GM12892 (cell line): ENCODE results near the gene VSIG10.

Experiments
- DNase-seq: peaks from one replicate; pipeline ENCODE4 v3.0.0; 2011; ENCODE audit not compliant: insufficient read length
- FAIRE-seq: peaks from 2 replicates; lab custom pipeline; 2011; peaks lifted over from hg19 to GRCh38; lab: Jason Lieb, UNC
- POLR2A ChIP-seq: IDR thresholded peaks from 2 replicates; pipeline ENCODE4 v1.6.1; 2011; ENCODE audit warnings: low read depth, low read length, control low read depth
- POLR2AphosphoS5 ChIP-seq: IDR thresholded peaks from 2 replicates; pipeline ENCODE4 v1.6.1; 2011; ENCODE audit warnings: low read depth, low read length, control low read depth
- TAF1 ChIP-seq: IDR thresholded peaks from 2 replicates; pipeline ENCODE4 v1.6.1; 2011; ENCODE audit warnings: low read depth, mild to moderate bottlenecking, control low read depth, low read length, borderline replicate concordance

The VSIG10 gene

GRCh38 chr12:118127867-118128266 is 24.1 kb upstream of the VSIG10 start:
- FAIRE-seq, result no peak
- TF ChIP-seq POLR2A, result no peak
- TF ChIP-seq TAF1, result no peak
- TF ChIP-seq POLR2AphosphoS5, result no peak
- DNase-seq, result no peak

GRCh38 chr12:118126119-118126757 is 22.4 kb upstream of the VSIG10 start:
- DNase-seq (no peak), FAIRE-seq (no peak)
- no peak for TF ChIP-seq POLR2A
- TF ChIP-seq POLR2AphosphoS5, result no peak
- no peak for TF ChIP-seq TAF1

DNA sequence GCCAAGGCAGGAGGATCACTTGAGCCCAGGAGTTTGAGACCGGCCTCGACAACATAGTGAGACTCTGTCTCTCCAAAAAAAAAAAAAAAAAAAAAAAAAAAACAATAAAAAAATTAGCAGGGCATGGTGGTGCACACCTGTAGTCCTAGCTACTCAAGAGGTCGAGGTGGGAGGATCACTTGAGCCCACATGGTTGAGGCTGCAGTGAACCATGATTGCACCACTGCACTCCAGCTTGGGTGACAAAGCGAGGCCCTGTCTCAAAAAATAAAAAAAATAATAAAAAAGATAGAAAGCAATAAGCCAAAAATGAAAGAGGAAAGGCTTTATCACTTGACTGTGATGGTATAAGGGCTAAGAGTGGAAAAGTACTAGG is 21.9 kb upstream of the VSIG10 start:
- no peak for FAIRE-seq
- TF ChIP-seq TAF1, result no peak
- TF ChIP-seq POLR2AphosphoS5, result no peak
- TF ChIP-seq POLR2A, result no peak
- no peak for DNase-seq

DNA sequence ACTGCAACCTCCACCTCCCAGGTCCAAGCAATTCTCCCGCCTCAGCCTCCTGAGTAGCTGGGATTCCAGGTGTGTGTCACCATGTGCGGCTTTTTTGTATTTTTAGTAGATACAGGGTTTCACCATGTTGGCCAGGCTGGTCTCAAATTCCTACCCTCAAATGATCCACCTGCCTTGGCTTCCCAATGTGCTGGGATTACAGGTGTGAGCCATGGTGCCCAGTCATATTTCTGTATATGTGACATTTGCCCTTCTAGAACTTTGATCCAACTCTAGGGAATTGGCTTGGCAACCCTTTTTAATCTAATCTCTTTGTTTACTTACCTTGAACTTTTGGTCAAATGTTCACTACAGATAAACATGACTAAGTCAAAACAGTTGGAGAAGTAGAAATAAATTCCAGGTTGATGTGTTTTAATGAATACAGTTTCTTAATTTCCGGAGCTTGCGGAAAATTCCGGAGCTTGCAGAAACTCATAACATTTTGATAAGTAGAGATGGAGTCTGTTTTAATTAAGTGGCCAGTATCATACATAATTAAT is 20.6 kb upstream of the VSIG10 start:
- no peak for DNase-seq
- TF ChIP-seq POLR2AphosphoS5, result no peak
- TF ChIP-seq POLR2A, result no peak
- TF ChIP-seq TAF1, result no peak
- FAIRE-seq, result no peak

DNA sequence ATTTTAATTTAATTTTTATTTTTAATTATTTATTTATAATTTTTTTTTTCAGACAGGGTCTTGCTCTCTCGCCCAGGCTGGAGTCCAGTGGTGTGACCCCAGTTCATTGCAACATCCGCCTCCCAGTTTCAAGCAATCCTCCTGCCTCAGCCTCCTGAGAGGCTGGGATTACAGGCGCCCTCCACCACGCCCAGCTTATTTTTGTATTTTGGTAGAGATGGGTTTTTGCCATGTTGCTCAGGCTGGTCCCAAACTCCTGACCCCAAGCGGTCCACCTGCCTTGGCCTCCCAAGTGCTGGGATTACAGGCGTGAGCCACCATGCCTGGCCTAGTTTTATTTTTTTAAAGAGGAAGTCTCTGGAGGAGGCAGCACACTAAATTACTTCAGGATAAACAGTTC is 18.5 kb upstream of the VSIG10 start:
- FAIRE-seq (no peak), DNase-seq (no peak)

DNA sequence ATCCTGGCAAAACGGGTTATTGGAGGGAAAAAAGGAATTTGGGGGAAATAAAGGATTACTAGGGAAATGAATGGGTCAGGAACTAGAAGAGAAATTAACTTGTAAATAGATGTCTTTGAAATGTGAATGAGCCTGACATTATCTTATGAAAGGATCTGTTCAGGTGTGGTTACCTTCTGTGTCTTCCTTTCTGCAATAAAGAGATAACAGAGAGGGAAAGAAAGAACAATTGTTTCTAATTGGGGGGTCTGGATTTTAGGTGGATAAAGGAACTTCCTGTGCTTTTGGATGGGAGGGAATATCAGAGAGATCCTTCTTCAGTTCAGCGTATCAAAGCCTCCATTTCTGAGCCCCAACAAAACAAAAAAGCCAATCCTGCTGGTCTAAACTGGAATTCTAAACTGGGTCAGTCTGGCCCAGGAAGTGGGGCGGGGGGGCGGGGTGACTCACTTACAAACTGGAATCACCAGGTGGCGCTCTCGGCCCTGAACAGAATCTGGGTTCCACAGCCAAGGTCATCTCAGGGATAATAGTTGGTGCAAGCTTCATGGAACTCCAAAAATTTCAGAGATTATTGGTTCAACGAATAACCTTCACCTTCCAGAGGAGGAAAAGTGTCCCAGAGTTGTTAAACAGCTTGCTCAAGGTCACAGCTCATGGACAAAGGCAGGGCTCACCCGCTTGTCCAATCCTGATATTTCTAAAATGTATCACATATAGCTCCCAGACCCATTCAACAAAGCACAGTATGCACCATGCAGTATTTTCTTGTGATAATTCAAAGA is 17.0 kb upstream of the VSIG10 start:
- no peak for TF ChIP-seq POLR2AphosphoS5
- no peak for TF ChIP-seq POLR2A
- TF ChIP-seq TAF1, result no peak
- DNase-seq (peak; percentile 72), FAIRE-seq (peak; percentile 60)

More for the DNA sequence above, 18.5 kb upstream of the VSIG10 start:
- TF ChIP-seq TAF1 (no peak), POLR2A (no peak), POLR2AphosphoS5 (no peak)

- TF ChIP-seq POLR2A (no peak), TAF1 (no peak)
- DNase-seq, result no peak
- no peak for FAIRE-seq
Measured at GRCh38 chr12:118119449-118119879, 15.7 kb upstream of the VSIG10 start.

DNA sequence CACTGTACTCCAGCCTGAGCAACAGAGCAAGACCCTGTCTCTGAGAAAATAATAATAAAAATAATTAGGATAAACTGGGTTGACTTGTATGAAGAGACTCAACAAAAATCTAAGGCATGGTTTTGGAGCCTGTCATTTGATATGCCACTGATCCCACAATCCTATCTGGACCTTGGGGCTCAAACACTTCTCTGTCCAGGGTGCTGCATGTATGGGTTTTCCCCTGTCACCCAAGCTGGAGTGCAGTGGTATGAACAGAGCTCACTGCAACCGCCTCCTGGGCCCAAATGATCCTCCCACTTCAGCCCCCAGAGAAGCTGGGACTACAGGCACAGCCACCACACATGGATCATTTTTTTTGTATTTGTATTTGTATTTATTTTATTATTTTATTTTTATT is 5.3 kb upstream of the VSIG10 start:
- TF ChIP-seq TAF1, result no peak
- TF ChIP-seq POLR2A, result no peak
- no peak for TF ChIP-seq POLR2AphosphoS5
- DNase-seq (no peak), FAIRE-seq (no peak)

DNA sequence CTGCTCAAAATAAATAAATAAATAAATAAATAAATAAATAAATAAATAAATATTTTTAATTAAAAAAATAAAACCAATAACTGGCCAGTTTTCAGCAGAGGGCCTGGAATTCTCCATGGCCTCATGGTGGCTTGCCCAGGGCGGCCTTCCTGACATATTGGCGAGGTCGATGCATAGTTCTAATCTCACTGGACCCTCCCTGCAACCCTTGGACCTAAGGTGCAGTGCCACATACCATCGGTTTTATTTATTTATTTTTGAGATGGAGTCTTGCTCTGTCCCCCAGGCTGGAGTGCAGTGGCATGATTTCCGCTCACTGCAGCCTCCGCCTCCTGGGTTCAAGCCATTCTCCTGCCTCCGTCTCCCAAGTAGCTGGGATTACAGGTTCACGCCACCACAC is 3.9 kb upstream of the VSIG10 start:
- FAIRE-seq (no peak), DNase-seq (no peak)
- TF ChIP-seq POLR2AphosphoS5 (no peak), POLR2A (no peak), TAF1 (no peak)

DNA sequence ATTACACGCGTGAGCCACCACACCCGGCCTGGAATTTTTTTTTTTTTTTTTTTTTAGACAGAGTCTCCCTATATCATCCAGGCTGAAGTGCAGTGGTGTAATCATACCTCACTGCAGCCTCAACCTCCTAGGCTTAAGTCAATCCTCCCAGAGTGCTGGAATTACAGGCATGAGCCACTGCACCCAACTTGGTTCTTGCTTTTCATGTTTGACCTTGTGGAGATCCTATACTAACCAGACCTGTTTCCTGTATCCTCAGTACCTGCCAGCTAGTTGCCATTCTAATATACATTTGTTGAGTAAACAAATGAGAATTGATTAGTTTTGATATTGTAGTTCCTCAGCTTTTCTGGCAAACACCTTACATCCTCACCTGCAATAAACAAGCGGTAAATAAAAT is 3.2 kb upstream of the VSIG10 start:
- no peak for FAIRE-seq
- no peak for DNase-seq
- TF ChIP-seq TAF1 (no peak), POLR2AphosphoS5 (no peak), POLR2A (no peak)

GRCh38 chr12:118103201-118103600 is 610 bp downstream of the VSIG10 start:
- no peak for DNase-seq
- no peak for TF ChIP-seq POLR2A
- TF ChIP-seq POLR2AphosphoS5, result no peak
- no peak for TF ChIP-seq TAF1
- FAIRE-seq, result no peak
